ENCODE results near the gene TMED10.

Gene TMED10

DNA sequence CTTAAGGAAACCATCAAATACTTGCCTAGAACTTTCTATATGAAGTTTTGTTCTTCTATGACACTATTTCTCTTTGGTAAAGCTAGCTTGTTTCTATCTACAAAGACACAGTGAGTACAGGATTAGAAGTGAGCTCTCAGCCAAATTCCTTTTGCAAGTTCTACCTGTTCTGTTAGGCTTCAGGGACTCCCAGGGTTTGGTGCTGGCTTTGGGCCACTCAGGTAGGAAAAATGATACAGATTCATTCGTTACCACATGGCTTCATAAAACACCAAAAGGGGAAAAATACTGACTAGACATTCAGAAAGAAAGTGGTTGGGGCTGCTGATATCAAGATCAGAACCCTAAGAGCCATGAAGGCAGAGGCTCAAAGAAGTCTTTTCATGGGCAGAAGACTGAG lies 93.1 kb downstream of the TMED10 start:
- Histone ChIP-seq H4K20me1 (ENCODE audit: insufficient read depth) (no peaks in the 10 kb centered on the region), H3K27me3 (ENCODE audit: insufficient read depth, low read depth) (no peaks in the 10 kb centered on the region), H3K27ac (no peak overlapping the region), H2AFZ (ENCODE audit: low read depth) (no peak overlapping the region), H3K9ac (no peak overlapping the region), H3K36me3 (ENCODE audit: insufficient read depth) (no peaks in the 10 kb centered on the region), H3K4me2 (no peak overlapping the region), H3K4me3 (IDR thresholded peaks at IDR 0.05; ENCODE audit: insufficient read depth, low read depth, low read length) (no peak overlapping the region), H3K79me2 (ENCODE audit: insufficient read depth, low read depth) (no peaks in the 10 kb centered on the region), H3K4me1 (ENCODE audit: low read depth, poor library complexity, severe bottlenecking) (no peaks in the 10 kb centered on the region)
- TF ChIP-seq, protein P1, sequence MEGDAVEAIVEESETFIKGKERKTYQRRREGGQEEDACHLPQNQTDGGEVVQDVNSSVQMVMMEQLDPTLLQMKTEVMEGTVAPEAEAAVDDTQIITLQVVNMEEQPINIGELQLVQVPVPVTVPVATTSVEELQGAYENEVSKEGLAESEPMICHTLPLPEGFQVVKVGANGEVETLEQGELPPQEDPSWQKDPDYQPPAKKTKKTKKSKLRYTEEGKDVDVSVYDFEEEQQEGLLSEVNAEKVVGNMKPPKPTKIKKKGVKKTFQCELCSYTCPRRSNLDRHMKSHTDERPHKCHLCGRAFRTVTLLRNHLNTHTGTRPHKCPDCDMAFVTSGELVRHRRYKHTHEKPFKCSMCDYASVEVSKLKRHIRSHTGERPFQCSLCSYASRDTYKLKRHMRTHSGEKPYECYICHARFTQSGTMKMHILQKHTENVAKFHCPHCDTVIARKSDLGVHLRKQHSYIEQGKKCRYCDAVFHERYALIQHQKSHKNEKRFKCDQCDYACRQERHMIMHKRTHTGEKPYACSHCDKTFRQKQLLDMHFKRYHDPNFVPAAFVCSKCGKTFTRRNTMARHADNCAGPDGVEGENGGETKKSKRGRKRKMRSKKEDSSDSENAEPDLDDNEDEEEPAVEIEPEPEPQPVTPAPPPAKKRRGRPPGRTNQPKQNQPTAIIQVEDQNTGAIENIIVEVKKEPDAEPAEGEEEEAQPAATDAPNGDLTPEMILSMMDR (conservative IDR thresholded peaks at IDR 0.05; ENCODE audit: low read depth, low read length), result no peak

DNA sequence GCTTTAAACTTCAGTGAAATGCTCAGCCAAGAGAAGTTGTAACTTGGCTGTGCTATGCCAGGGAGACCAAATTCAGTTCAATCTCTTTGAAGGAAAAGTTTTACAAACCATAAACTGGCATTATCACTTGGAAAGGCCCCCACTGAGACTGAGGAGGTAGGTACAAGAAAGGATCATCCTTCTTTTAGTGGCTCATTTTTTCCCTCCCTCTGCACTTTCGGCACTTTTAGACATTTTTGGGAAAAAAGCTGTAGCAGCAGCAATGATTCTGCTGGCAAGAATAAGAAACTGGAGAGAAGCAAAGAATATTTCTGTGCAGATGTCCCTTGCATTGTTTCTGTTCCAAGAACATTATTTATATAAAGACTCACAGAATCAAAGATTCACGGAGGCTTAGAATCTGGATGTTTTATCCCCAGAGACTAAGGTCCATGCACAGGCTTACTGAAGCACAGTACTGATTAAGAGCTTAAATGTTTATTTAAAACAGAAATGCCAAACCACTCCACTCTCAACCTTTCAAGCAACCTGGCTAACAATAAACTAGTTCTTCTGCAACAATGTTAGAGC lies 94.7 kb downstream of the TMED10 start:
- H3K36me3 ChIP-seq (ENCODE audit: insufficient read depth), result no peaks in the 10 kb centered on the region
- no peaks in the 10 kb centered on the region for H3K79me2 ChIP-seq (ENCODE audit: insufficient read depth, low read depth)
- no peaks in the 10 kb centered on the region for H4K20me1 ChIP-seq (ENCODE audit: insufficient read depth)
- H3K4me1 ChIP-seq (ENCODE audit: low read depth, poor library complexity, severe bottlenecking), result no peaks in the 10 kb centered on the region
- no peaks in the 10 kb centered on the region for H3K27me3 ChIP-seq (ENCODE audit: insufficient read depth, low read depth)
- TF ChIP-seq, protein P1 (conservative IDR thresholded peaks at IDR 0.05; ENCODE audit: low read depth, low read length), result no peak
- H3K4me2 ChIP-seq, result no peak overlapping the region
- no peak overlapping the region for H3K27ac ChIP-seq
- H3K9ac ChIP-seq, result no peak overlapping the region
- H3K4me3 ChIP-seq (IDR thresholded peaks at IDR 0.05; ENCODE audit: insufficient read depth, low read depth, low read length), result no peak overlapping the region
- H2AFZ ChIP-seq (ENCODE audit: low read depth), result no peak overlapping the region
